ENCODE measurements around the gene ZNF10.

ZNF10 gene

GRCh38 chr12:133190176-133190575 lies 59.7 kb downstream of the ZNF10 start:
- intact Hi-C loops (cut with DNase I), result no loop called here
- DNase-seq, result no peak

GRCh38 chr12:133192847-133193246 lies 62.4 kb downstream of the ZNF10 start:
- no peak for DNase-seq
- intact Hi-C loops (cut with DNase I), result no loop called here

- no peak for DNase-seq
- intact Hi-C loops (cut with DNase I), result no loop called here
These were observed 71.5 kb downstream of the ZNF10 start for GRCh38 chr12:133201888-133202287.

GRCh38 chr12:133202493-133203343 lies 72.3 kb downstream of the ZNF10 start:
- no peak for DNase-seq
- intact Hi-C loops (cut with DNase I), result no loop called here

GRCh38 chr12:133203344-133204263 lies 73.2 kb downstream of the ZNF10 start:
- no peak for DNase-seq
- intact Hi-C loops (cut with DNase I), result no loop called here

GRCh38 chr12:133204264-133204603 lies 73.8 kb downstream of the ZNF10 start:
- DNase-seq, result no peak
- intact Hi-C loops (cut with DNase I), result no loop called here

- DNase-seq, result no peak
- intact Hi-C loops (cut with DNase I), result no loop called here
These were observed 76.0 kb downstream of the ZNF10 start for GRCh38 chr12:133206390-133206789.

Data from posterior cingulate gyrus (tissue), 11 donors.